Esophagus squamous epithelium (tissue), 4 donors: Measurements from ENCODE around the gene RECQL.

Experiments used
- POLR2A ChIP-seq, 4 donors: fragments of 450-650 bp; IDR thresholded peaks; one replicate each; pipeline ENCODE4 v1.6.1; 2017; ENCODE audit warnings: antibody characterized with exemption in 4 of 4, mild to moderate bottlenecking in 4 of 4, moderate library complexity in 3 of 4
- TF ChIP-seq, protein P1 (sequence below), 6 experiments: fragments of 450-650 bp in 4 of 6; fragments of 200-600 bp in 2 of 6; sonication (generic) in 2 of 6; IDR thresholded peaks; one replicate each; pipeline ENCODE4 v1.5.1; 2016 to 2019; ENCODE audit warnings: antibody characterized with exemption in 6 of 6, mild to moderate bottlenecking in 4 of 6, moderate library complexity in 4 of 6

DNA sequence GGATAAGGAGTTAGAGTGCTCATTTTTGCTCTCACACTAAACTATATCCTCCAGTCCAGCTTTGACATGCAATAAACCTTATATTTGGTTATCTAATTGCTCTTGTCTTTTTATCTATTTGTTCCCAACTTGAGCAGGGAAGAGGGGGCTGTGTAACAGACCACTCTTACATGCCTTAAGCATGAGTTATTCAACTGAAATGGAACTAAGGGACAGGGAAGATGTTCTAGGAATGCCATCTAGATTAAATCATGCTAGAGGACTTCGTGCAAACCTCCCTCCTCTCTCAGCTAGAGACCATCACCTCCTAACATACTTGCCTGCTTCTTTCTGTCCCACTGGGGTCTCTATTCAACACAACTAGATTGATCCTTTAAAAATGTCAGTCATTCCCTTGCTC is 45.3 kb upstream of the RECQL start:
- TF ChIP-seq POLR2A (IDR thresholded peaks at IDR 0.05) = no peak
- TF ChIP-seq, protein P1, sequence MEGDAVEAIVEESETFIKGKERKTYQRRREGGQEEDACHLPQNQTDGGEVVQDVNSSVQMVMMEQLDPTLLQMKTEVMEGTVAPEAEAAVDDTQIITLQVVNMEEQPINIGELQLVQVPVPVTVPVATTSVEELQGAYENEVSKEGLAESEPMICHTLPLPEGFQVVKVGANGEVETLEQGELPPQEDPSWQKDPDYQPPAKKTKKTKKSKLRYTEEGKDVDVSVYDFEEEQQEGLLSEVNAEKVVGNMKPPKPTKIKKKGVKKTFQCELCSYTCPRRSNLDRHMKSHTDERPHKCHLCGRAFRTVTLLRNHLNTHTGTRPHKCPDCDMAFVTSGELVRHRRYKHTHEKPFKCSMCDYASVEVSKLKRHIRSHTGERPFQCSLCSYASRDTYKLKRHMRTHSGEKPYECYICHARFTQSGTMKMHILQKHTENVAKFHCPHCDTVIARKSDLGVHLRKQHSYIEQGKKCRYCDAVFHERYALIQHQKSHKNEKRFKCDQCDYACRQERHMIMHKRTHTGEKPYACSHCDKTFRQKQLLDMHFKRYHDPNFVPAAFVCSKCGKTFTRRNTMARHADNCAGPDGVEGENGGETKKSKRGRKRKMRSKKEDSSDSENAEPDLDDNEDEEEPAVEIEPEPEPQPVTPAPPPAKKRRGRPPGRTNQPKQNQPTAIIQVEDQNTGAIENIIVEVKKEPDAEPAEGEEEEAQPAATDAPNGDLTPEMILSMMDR (IDR thresholded peaks at IDR 0.05) = no peak
